HCT116 (cell line): Measurements from ENCODE around the gene HS6ST1. TPM values are rescaled to one million over a fixed set of nuclear protein-coding genes. Genes with fewer than 3 reads are reported as not detected.

Source experiments
- ATAC-seq: fragments of 200-7000 bp; cut with Tn5 transposase; 2 replicates; pipeline ENCODE4 v1.9.1; 2020; ENCODE audit warnings: mild to moderate bottlenecking, moderate library complexity
- BruUV-seq: library from RNA; stranded (reverse); fragments of 400-500 nt; replicated peaks from 2 replicates; lab custom pipeline; 2021; lab: Mats Ljungman, UMichigan
- CTCF ChIA-PET: fragments of 300-600 bp; sonication (Branson Sonifier 250); formaldehyde crosslinking; loops from one replicate; lab custom pipeline; 2021; ENCODE audit warnings: antibody characterized with exemption; lab: Charles Lee
- POLR2A ChIA-PET: fragments of 300-600, 350-600 bp; sonication (Branson Sonifier 250); formaldehyde crosslinking; loops from one replicate; lab custom pipeline; 2021; ENCODE audit warnings: antibody characterized with exemption; lab: Charles Lee
- RAD21 ChIA-PET, 2 experiments: fragments of 300-600 bp; sonication (Branson Sonifier 250); formaldehyde crosslinking; loops; one replicate each; lab custom pipeline; 2023; ENCODE audit warnings: low total read pairs in 2 of 2; ENCODE audit not compliant: uncharacterized antibody in 2 of 2, unreplicated experiment in 2 of 2, low non-redundant PET in 1 of 2; lab: Charles Lee
- DNase-seq: peaks from one replicate; pipeline ENCODE4 v3.0.0-alpha.2; 2010; ENCODE audit warnings: low read depth, low spot score
- H2AFZ ChIP-seq: fragments of 200-600 bp; shearing (Covaris generic), sonication (generic); 2 replicates; pipeline ENCODE4 v1.6.1; 2017; ENCODE audit warnings: low read depth, mixed run types, mixed read lengths, antibody characterized with exemption, low read length; ENCODE audit not compliant: poor library complexity, severe bottlenecking
- H3K27ac ChIP-seq: 2 replicates; pipeline ENCODE4 v1.5.1; 2012; ENCODE audit warnings: low read depth, low read length
- H3K27me3 ChIP-seq: fragments of 200-600 bp; sonication (generic); 2 replicates; pipeline ENCODE4 v1.6.1; 2016; ENCODE audit warnings: mixed run types, low read length, mixed read lengths; ENCODE audit not compliant: insufficient read depth
- H3K36me3 ChIP-seq, 2 experiments: fragments of 200-500 bp in 1 of 2; fragments of 200-600 bp in 1 of 2; sonication (Bioruptor generic) in 1 of 2; sonication (generic) in 1 of 2; 2 replicates each; pipeline versions ENCODE4 v1.5.1 to v1.6.1; 2014 to 2016; ENCODE audit warnings: low read length in 2 of 2, inconsistent platforms in 1 of 2, mixed read lengths in 1 of 2, mixed run types in 1 of 2; ENCODE audit not compliant: insufficient read depth in 2 of 2, control insufficient read depth in 1 of 2
- H3K4me1 ChIP-seq, 2 experiments: fragments of 200-600 bp in 1 of 2; sonication (generic) in 1 of 2; 2 replicates each; pipeline versions ENCODE4 v1.5.1 to v1.6.1; 2012 to 2017; ENCODE audit warnings: low read length in 2 of 2, inconsistent platforms in 1 of 2, mild to moderate bottlenecking in 1 of 2, mixed read lengths in 1 of 2, mixed run types in 1 of 2, moderate library complexity in 1 of 2; ENCODE audit not compliant: insufficient read depth in 2 of 2, control insufficient read depth in 1 of 2
- H3K4me2 ChIP-seq: fragments of 200-600 bp; sonication (generic); 2 replicates; pipeline ENCODE4 v1.6.1; 2017; ENCODE audit warnings: mixed run types, low read length, mixed read lengths
- H3K4me3 ChIP-seq, 2 experiments: fragments of 200-600 bp in 1 of 2; sonication (generic) in 1 of 2; replicated peaks in 1 of 2; 2 replicates each; pipeline ENCODE4 v1.5.1; 2011 to 2016; ENCODE audit warnings: low read length in 2 of 2, control low read depth in 1 of 2, low read depth in 1 of 2, mild to moderate bottlenecking in 1 of 2, mixed read lengths in 1 of 2, mixed run types in 1 of 2
- H3K79me2 ChIP-seq: fragments of 200-600 bp; sonication (generic); 2 replicates; pipeline ENCODE4 v1.6.1; 2017; ENCODE audit warnings: mild to moderate bottlenecking, mixed run types, low read length, moderate library complexity, mixed read lengths; ENCODE audit not compliant: insufficient read depth
- H3K9ac ChIP-seq: fragments of 200-600 bp; sonication (generic); 2 replicates; pipeline ENCODE4 v1.6.1; 2016; ENCODE audit warnings: low read length, mixed read lengths
- H3K9me2 ChIP-seq: fragments of 200-600 bp; sonication (generic), shearing (Covaris generic); 2 replicates; pipeline ENCODE4 v1.6.1; 2017; ENCODE audit warnings: mixed run types, mild to moderate bottlenecking, moderate library complexity; ENCODE audit not compliant: insufficient read depth
- H3K9me3 ChIP-seq, 2 experiments: fragments of 200-500 bp in 1 of 2; fragments of 200-600 bp in 1 of 2; sonication (Bioruptor generic) in 1 of 2; sonication (generic) in 1 of 2; 2 replicates each; pipeline ENCODE4 v1.6.1; 2014 to 2017; ENCODE audit warnings: low read length in 2 of 2, mixed read lengths in 2 of 2, inconsistent platforms in 1 of 2, low read depth in 1 of 2, mild to moderate bottlenecking in 1 of 2, mixed run types in 1 of 2, moderate library complexity in 1 of 2; ENCODE audit not compliant: control insufficient read depth in 1 of 2, insufficient read depth in 1 of 2
- H4K20me1 ChIP-seq: fragments of 200-600 bp; sonication (generic), shearing (Covaris generic); 2 replicates; pipeline ENCODE4 v1.6.1; 2017; ENCODE audit warnings: mixed run types, mild to moderate bottlenecking, moderate library complexity; ENCODE audit not compliant: insufficient read depth
- CBX3 ChIP-seq: IDR thresholded peaks from 2 replicates; pipeline ENCODE4 v1.6.1; 2012; ENCODE audit warnings: low read depth
- CEBPB ChIP-seq: IDR thresholded peaks from 2 replicates; pipeline ENCODE4 v1.6.1; 2012; ENCODE audit warnings: low read depth
- JUND ChIP-seq: IDR thresholded peaks from 2 replicates; pipeline ENCODE4 v1.6.1; 2012
- SIN3A ChIP-seq: IDR thresholded peaks from 2 replicates; pipeline ENCODE4 v1.6.1; 2012; ENCODE audit warnings: low read depth
- SP1 ChIP-seq: IDR thresholded peaks from 2 replicates; pipeline ENCODE4 v1.6.1; 2012; ENCODE audit warnings: low read depth
- intact Hi-C: fragments of 100-400 bp; cut with micrococcal nuclease; formaldehyde crosslinking; loops from 2 replicates; pipeline ENCODE4 v1.10.0; 2022
- total RNA-seq: library from RNA; stranded (reverse); gene quantifications from one replicate; pipeline ENCODE4 v1.2.1, GENCODE V29; 2021; ENCODE audit not compliant: unreplicated experiment
- TF ChIP-seq, protein P1 (sequence below): IDR thresholded peaks from 2 replicates; pipeline ENCODE4 v1.6.1; 2012; ENCODE audit warnings: low read depth
- TF ChIP-seq, protein P2 (sequence below), 3 experiments: fragments of 200-600 bp in 1 of 3; sonication (generic) in 1 of 3; IDR thresholded peaks in 2 of 3; conservative IDR thresholded peaks in 1 of 3; 2 replicates each; pipeline ENCODE4 v1.5.1; 2012 to 2017; ENCODE audit warnings: low read depth in 2 of 3, low read length in 2 of 3, antibody characterized with exemption in 1 of 3, borderline replicate concordance in 1 of 3, control low read depth in 1 of 3, mild to moderate bottlenecking in 1 of 3, mixed read lengths in 1 of 3, mixed run types in 1 of 3, moderate library complexity in 1 of 3; ENCODE audit not compliant: insufficient read depth in 1 of 3
- TF ChIP-seq, protein P3 (sequence below): IDR thresholded peaks from 2 replicates; pipeline ENCODE4 v1.6.1; 2012

HS6ST1 gene
- total RNA-seq, 1 experiment from 2014 or later, result 35.0 TPM

DNA sequence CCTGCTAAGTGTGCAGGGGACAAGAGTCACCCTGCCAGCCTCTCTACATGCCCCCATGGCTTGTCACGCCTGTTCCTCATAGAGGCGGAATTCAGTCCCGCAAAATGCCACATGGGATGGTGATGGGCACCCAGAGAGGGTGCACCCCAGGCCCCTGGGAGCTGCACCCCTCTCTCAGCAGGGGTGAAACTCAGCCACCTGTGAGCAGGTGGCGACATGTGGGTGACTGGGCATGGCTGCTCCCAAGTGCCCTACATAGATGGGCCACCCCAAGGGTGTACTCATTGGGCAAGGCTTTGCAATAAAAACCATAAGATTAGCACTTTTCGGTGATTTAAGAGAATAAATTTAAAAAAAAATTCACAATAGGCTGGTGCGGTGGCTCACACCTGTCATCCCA lies 6.3 kb downstream of the HS6ST1 start (continued):
- TF ChIP-seq, protein P1, sequence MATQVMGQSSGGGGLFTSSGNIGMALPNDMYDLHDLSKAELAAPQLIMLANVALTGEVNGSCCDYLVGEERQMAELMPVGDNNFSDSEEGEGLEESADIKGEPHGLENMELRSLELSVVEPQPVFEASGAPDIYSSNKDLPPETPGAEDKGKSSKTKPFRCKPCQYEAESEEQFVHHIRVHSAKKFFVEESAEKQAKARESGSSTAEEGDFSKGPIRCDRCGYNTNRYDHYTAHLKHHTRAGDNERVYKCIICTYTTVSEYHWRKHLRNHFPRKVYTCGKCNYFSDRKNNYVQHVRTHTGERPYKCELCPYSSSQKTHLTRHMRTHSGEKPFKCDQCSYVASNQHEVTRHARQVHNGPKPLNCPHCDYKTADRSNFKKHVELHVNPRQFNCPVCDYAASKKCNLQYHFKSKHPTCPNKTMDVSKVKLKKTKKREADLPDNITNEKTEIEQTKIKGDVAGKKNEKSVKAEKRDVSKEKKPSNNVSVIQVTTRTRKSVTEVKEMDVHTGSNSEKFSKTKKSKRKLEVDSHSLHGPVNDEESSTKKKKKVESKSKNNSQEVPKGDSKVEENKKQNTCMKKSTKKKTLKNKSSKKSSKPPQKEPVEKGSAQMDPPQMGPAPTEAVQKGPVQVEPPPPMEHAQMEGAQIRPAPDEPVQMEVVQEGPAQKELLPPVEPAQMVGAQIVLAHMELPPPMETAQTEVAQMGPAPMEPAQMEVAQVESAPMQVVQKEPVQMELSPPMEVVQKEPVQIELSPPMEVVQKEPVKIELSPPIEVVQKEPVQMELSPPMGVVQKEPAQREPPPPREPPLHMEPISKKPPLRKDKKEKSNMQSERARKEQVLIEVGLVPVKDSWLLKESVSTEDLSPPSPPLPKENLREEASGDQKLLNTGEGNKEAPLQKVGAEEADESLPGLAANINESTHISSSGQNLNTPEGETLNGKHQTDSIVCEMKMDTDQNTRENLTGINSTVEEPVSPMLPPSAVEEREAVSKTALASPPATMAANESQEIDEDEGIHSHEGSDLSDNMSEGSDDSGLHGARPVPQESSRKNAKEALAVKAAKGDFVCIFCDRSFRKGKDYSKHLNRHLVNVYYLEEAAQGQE, result no peak
- no peak for TF ChIP-seq CEBPB
- no peak for TF ChIP-seq SP1
- no peak for TF ChIP-seq CBX3
- TF ChIP-seq, protein P2, sequence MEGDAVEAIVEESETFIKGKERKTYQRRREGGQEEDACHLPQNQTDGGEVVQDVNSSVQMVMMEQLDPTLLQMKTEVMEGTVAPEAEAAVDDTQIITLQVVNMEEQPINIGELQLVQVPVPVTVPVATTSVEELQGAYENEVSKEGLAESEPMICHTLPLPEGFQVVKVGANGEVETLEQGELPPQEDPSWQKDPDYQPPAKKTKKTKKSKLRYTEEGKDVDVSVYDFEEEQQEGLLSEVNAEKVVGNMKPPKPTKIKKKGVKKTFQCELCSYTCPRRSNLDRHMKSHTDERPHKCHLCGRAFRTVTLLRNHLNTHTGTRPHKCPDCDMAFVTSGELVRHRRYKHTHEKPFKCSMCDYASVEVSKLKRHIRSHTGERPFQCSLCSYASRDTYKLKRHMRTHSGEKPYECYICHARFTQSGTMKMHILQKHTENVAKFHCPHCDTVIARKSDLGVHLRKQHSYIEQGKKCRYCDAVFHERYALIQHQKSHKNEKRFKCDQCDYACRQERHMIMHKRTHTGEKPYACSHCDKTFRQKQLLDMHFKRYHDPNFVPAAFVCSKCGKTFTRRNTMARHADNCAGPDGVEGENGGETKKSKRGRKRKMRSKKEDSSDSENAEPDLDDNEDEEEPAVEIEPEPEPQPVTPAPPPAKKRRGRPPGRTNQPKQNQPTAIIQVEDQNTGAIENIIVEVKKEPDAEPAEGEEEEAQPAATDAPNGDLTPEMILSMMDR (IDR thresholded peaks at IDR 0.05 in 2 of 3, conservative IDR thresholded peaks at IDR 0.05 in 1 of 3; ENCODE audit: borderline replicate concordance in 1 of 3, insufficient read depth in 1 of 3, low read depth in 2 of 3, low read length in 2 of 3), result no peak
- no peak for TF ChIP-seq SIN3A
- TF ChIP-seq, protein P3, sequence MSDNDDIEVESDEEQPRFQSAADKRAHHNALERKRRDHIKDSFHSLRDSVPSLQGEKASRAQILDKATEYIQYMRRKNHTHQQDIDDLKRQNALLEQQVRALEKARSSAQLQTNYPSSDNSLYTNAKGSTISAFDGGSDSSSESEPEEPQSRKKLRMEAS, result no peak

DNA sequence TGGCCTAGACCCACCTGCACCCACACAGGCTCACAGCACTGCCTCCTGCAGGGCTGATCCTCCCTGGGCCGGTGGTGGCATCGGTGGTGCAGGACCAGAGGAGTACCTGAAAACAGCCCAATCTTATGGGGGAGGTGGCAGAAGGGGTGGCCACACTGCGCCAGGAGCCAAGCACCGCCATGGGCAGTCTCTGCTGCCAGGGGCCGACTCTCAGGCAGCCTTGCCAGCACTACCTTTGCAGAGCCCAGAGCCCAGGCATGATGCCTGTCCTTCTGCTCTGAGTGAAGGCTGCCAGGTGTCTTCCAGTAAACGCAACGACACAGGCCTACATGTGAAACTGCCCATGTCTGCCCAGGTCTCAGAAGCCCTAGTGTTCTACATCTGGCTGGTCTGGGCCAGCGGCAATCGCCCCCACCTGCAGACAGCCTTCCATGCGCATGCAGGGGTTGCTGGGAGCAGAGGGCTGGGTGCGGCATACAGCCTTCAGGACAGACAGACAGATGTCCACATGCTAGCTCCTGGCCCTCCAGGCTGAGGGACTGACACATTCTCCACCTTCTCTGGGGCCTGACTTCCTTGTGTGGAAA lies 6.8 kb downstream of the HS6ST1 start:
- POLR2A ChIA-PET, result no interaction called here
- H3K4me3 ChIP-seq, result no peak overlapping the region
- no peak overlapping the region for H3K9ac ChIP-seq
- RAD21 ChIA-PET, result no interaction called here
- H3K4me2 ChIP-seq, result no peak overlapping the region
- BruUV-seq, result no TSS peak
- H3K9me2 ChIP-seq, result no peaks in the 10 kb centered on the region
- H3K9me3 ChIP-seq, result no peaks in the 10 kb centered on the region
- intact Hi-C loops, result loop anchor here (10.0 kb wide), 1 partner anchor 247 kb away; no protein-coding TSS in a partner anchor
- DNase-seq, result no peak
- TF ChIP-seq JUND (no peak), CBX3 (no peak)
- no peak overlapping the region for H2AFZ ChIP-seq
- no peaks in the 10 kb centered on the region for H3K27me3 ChIP-seq
- H4K20me1 ChIP-seq, result no peaks in the 10 kb centered on the region; the same call in 1 of the 2 replicates
- peaks cover 100% of the 10 kb centered on the region for H3K79me2 ChIP-seq
- H3K4me1 ChIP-seq, result peaks cover 17 to 21% of the 10 kb centered on the region in 2 experiments; a peak in 3 of 4 replicates
- no peak for ATAC-seq
- H3K36me3 ChIP-seq, result peaks cover 0 to 12% of the 10 kb centered on the region in 2 experiments; a peak in 3 of 4 replicates
- CTCF ChIA-PET, result no interaction called here
- no peak overlapping the region for H3K27ac ChIP-seq
